Activated naive CD8-positive, alpha-beta T cell treated with anti-CD3 and anti-CD28 coated beads, Interleukin-2, amount 10 ng/mL, durations not matched to agents 7 days and 5 days (primary cell): ENCODE results near the gene TTN. TPM values are rescaled to one million over a fixed set of nuclear protein-coding genes. Genes with fewer than 3 reads are reported as not detected.
A peak's percentile ranks its signal among the peaks of the same experiment; 100 is the strongest.

Experiments used
- ATAC-seq: fragments of 150-1000 bp; cut with Tn5 transposase; one replicate; pipeline ENCODE4 v1.10.0; 2021; ENCODE audit warnings: low read depth, moderate library complexity
- POLR2A ChIA-PET: fragments of 350-600 bp; sonication (Branson Sonifier 250); formaldehyde crosslinking; loops from one replicate; lab custom pipeline; 2021; ENCODE audit warnings: antibody characterized with exemption; lab: Charles Lee
- DNase-seq: peaks from one replicate; pipeline ENCODE4 v3.0.0; 2021
- H3K27ac Mint-ChIP-seq: one replicate; pipeline ENCODE4 v1.8.0; 2022; ENCODE audit warnings: mild to moderate bottlenecking, mixed read lengths
- H3K27me3 Mint-ChIP-seq: one replicate; pipeline ENCODE4 v1.8.0; 2022; ENCODE audit warnings: mild to moderate bottlenecking, moderate library complexity, mixed read lengths
- H3K36me3 Mint-ChIP-seq: one replicate; pipeline ENCODE4 v1.8.0; 2021; ENCODE audit warnings: mild to moderate bottlenecking, mixed read lengths
- H3K4me1 Mint-ChIP-seq: one replicate; pipeline ENCODE4 v1.8.0; 2021; ENCODE audit warnings: mixed read lengths
- H3K4me3 Mint-ChIP-seq: one replicate; pipeline ENCODE4 v1.8.0; 2022; ENCODE audit warnings: mild to moderate bottlenecking, moderate library complexity, mixed read lengths
- H3K9me3 Mint-ChIP-seq: one replicate; pipeline ENCODE4 v1.8.0; 2021; ENCODE audit warnings: mixed read lengths
- total RNA-seq, 2 experiments: library from RNA; stranded (reverse); gene quantifications; one replicate each; pipeline ENCODE4 v1.2.3, GENCODE V29; 2021

TTN gene
- total RNA-seq, 2 experiments from 2014 or later, result 11.9 to 13.5 TPM

DNA sequence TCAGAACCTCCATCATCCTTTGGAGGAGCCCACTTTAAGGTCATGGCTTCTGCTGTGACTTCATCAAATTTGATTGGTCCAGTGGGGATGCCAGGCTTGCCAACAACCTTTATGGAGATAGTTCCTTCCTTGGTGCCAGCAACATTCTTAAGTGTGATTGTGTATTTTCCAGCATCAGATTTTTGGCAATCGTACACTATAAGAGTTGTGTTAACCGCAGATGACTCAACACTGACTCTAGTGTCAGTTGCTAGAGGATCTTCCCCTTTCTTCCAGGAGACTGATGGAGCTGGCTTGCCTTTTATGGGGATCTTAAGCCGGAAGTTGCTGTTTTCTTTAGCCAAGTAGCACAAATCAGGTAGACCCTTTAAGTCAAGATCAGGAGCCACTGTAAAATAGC, 228.2 kb downstream of the TTN start:
- no peaks in the 10 kb centered on the region for H3K9me3 Mint-ChIP-seq
- H3K27ac Mint-ChIP-seq, result no peak overlapping the region
- no peaks in the 10 kb centered on the region for H3K4me1 Mint-ChIP-seq
- no peaks in the 10 kb centered on the region for H3K27me3 Mint-ChIP-seq
- POLR2A ChIA-PET, result no interaction called here
- ATAC-seq (no peak), DNase-seq (no peak)
- H3K36me3 Mint-ChIP-seq, result peaks cover 56% of the 10 kb centered on the region
- H3K4me3 Mint-ChIP-seq, result no peak overlapping the region

- Mint-ChIP-seq H3K9me3 (peaks cover 10% of the 10 kb centered on the region), H3K27ac (no peak overlapping the region), H3K4me3 (no peak overlapping the region), H3K27me3 (no peaks in the 10 kb centered on the region), H3K4me1 (no peaks in the 10 kb centered on the region), H3K36me3 (peaks cover 70% of the 10 kb centered on the region)
- DNase-seq, result no peak
- POLR2A ChIA-PET, result no interaction called here
- ATAC-seq, result no peak
Measured at GRCh38 chr2:178574789-178575188, 232.4 kb downstream of the TTN start.

GRCh38 chr2:178568227-178568626, 239.0 kb downstream of the TTN start:
- H3K27ac Mint-ChIP-seq, result no peak overlapping the region
- H3K36me3 Mint-ChIP-seq, result peaks cover 62% of the 10 kb centered on the region
- POLR2A ChIA-PET, result no interaction called here
- ATAC-seq (no peak), DNase-seq (no peak)
- no peaks in the 10 kb centered on the region for H3K27me3 Mint-ChIP-seq
- H3K4me1 Mint-ChIP-seq, result no peaks in the 10 kb centered on the region
- H3K4me3 Mint-ChIP-seq, result no peak overlapping the region
- peaks cover 30% of the 10 kb centered on the region for H3K9me3 Mint-ChIP-seq

- no peak overlapping the region for H3K27ac Mint-ChIP-seq
- POLR2A ChIA-PET, result no interaction called here
- peaks cover 10% of the 10 kb centered on the region for H3K4me1 Mint-ChIP-seq
- H3K4me3 Mint-ChIP-seq, result no peak overlapping the region
- peaks cover 4% of the 10 kb centered on the region for H3K9me3 Mint-ChIP-seq
- ATAC-seq (no peak), DNase-seq (no peak)
- H3K36me3 Mint-ChIP-seq, result peaks cover 58% of the 10 kb centered on the region
- no peaks in the 10 kb centered on the region for H3K27me3 Mint-ChIP-seq
Measured at GRCh38 chr2:178553047-178553446, 254.2 kb downstream of the TTN start.

DNA sequence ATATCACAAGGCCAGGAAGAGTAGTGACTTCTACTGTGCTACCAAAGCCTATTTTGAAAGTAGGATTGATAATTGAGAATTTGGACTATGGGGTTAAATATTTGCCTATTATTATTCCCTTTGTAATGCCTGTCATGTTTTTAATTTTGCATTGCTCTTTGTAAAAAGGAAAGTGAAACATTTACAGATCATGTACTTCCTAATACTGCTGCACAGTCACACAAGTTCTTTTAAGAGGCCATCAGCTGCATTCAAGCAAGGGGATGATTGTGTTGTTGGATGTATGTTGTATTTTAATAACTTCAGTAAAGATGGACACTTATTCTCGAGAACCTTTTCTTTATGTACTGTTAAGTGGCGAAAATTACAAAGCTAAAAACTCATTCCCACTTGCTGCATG, 256.9 kb downstream of the TTN start:
- H3K36me3 Mint-ChIP-seq, result peaks cover 65% of the 10 kb centered on the region
- H3K27ac Mint-ChIP-seq, result no peak overlapping the region
- H3K4me3 Mint-ChIP-seq, result no peak overlapping the region

DNA sequence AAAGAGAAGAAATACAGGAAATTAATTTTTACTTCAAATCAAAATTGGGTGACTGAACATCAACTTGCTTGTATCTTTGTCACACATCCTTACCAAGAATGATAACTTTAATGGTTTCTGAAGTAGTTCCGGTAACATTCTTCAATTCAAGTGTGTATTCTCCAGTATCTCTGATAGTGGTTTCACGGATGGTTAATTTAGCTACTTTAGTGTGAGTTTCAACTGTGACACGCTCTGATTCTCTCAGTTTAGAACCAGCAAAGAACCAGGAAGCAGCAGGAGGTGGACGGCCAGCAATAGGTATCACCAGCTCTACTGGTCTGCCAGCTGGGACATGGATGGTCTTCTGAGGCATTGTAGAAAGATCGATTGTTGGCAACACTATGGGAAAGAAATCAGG, 264.7 kb downstream of the TTN start:
- POLR2A ChIA-PET, result no interaction called here
- H3K4me1 Mint-ChIP-seq, result peaks cover 6% of the 10 kb centered on the region
- H3K9me3 Mint-ChIP-seq, result no peaks in the 10 kb centered on the region
- ATAC-seq (no peak), DNase-seq (no peak)
- H3K36me3 Mint-ChIP-seq, result peaks cover 52% of the 10 kb centered on the region
- H3K27ac Mint-ChIP-seq, result no peak overlapping the region
- no peaks in the 10 kb centered on the region for H3K27me3 Mint-ChIP-seq
- no peak overlapping the region for H3K4me3 Mint-ChIP-seq

More for the DNA sequence above, 256.9 kb downstream of the TTN start:
- H3K27me3 Mint-ChIP-seq, result no peaks in the 10 kb centered on the region
- H3K9me3 Mint-ChIP-seq, result peaks cover 2% of the 10 kb centered on the region
- H3K4me1 Mint-ChIP-seq, result peaks cover 8% of the 10 kb centered on the region
- ATAC-seq (no peak), DNase-seq (no peak)
- POLR2A ChIA-PET, result no interaction called here

DNA sequence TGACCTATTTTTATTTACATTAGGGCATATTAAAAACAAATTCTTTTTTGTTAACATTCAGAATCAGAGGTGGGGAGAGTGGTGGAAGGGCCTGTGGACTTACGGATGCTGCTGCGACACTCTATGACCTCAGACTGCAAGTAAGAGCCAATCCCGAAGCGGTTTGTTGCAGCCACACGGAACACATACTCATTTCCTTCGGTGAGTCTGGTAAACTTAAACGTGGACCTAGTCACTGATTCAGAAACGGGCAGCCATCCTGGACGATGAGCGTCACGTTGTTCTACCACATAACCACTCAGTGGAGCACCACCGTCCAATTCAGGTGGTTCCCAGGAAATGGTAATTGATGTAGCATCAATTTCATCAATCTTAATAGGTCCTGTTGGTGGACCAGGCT, 265.1 kb downstream of the TTN start:
- Mint-ChIP-seq H3K4me1 (peaks cover 6% of the 10 kb centered on the region), H3K36me3 (peaks cover 51% of the 10 kb centered on the region), H3K27ac (no peak overlapping the region), H3K4me3 (no peak overlapping the region), H3K27me3 (no peaks in the 10 kb centered on the region), H3K9me3 (no peaks in the 10 kb centered on the region)
- POLR2A ChIA-PET, result no interaction called here
- no peak for ATAC-seq
- no peak for DNase-seq

GRCh38 chr2:178536037-178536436, 271.2 kb downstream of the TTN start:
- no peaks in the 10 kb centered on the region for H3K27me3 Mint-ChIP-seq
- POLR2A ChIA-PET, result no interaction called here
- ATAC-seq, result no peak
- H3K4me3 Mint-ChIP-seq, result no peak overlapping the region
- DNase-seq, result no peak
- peaks cover 6% of the 10 kb centered on the region for H3K4me1 Mint-ChIP-seq
- H3K27ac Mint-ChIP-seq, result no peak overlapping the region
- H3K36me3 Mint-ChIP-seq, result peaks cover 66% of the 10 kb centered on the region
- peaks cover 2% of the 10 kb centered on the region for H3K9me3 Mint-ChIP-seq

GRCh38 chr2:178531168-178531567, 276.1 kb downstream of the TTN start:
- H3K36me3 Mint-ChIP-seq, result peaks cover 49% of the 10 kb centered on the region

GRCh38 chr2:178530625-178531142, 276.5 kb downstream of the TTN start:
- POLR2A ChIA-PET, result no interaction called here
- Mint-ChIP-seq H3K27ac (no peak overlapping the region), H3K4me1 (peaks cover 16% of the 10 kb centered on the region), H3K36me3 (peaks cover 47% of the 10 kb centered on the region), H3K9me3 (peaks cover 2% of the 10 kb centered on the region), H3K27me3 (no peaks in the 10 kb centered on the region), H3K4me3 (no peak overlapping the region)
- peak; percentile 74 for ATAC-seq
- DNase-seq, result no peak

More at GRCh38 chr2:178531168-178531567, 276.1 kb downstream of the TTN start:
- POLR2A ChIA-PET, result no interaction called here
- H3K4me3 Mint-ChIP-seq, result no peak overlapping the region
- DNase-seq (no peak), ATAC-seq (no peak)
- no peaks in the 10 kb centered on the region for H3K27me3 Mint-ChIP-seq
- H3K9me3 Mint-ChIP-seq, result peaks cover 2% of the 10 kb centered on the region
- H3K4me1 Mint-ChIP-seq, result peaks cover 12% of the 10 kb centered on the region
- no peak overlapping the region for H3K27ac Mint-ChIP-seq

GRCh38 chr2:178530131-178530530, 277.1 kb downstream of the TTN start:
- H3K27ac Mint-ChIP-seq, result no peak overlapping the region
- H3K36me3 Mint-ChIP-seq, result peaks cover 43% of the 10 kb centered on the region

GRCh38 chr2:178529194-178529593, 278.0 kb downstream of the TTN start:
- H3K36me3 Mint-ChIP-seq, result peaks cover 34% of the 10 kb centered on the region
- no peak overlapping the region for H3K27ac Mint-ChIP-seq
- H3K27me3 Mint-ChIP-seq, result no peaks in the 10 kb centered on the region
- peaks cover 21% of the 10 kb centered on the region for H3K4me1 Mint-ChIP-seq
- no peak for ATAC-seq
- peaks cover 2% of the 10 kb centered on the region for H3K9me3 Mint-ChIP-seq
- POLR2A ChIA-PET, result no interaction called here
- no peak overlapping the region for H3K4me3 Mint-ChIP-seq
- DNase-seq, result no peak

More at GRCh38 chr2:178530131-178530530, 277.1 kb downstream of the TTN start:
- H3K9me3 Mint-ChIP-seq, result peaks cover 2% of the 10 kb centered on the region
- peaks cover 19% of the 10 kb centered on the region for H3K4me1 Mint-ChIP-seq
- no peak for ATAC-seq
- H3K4me3 Mint-ChIP-seq, result no peak overlapping the region
- POLR2A ChIA-PET, result no interaction called here
- no peak for DNase-seq
- no peaks in the 10 kb centered on the region for H3K27me3 Mint-ChIP-seq

- H3K9me3 Mint-ChIP-seq, result no peaks in the 10 kb centered on the region
- ATAC-seq, result no peak
- H3K27ac Mint-ChIP-seq, result no peak overlapping the region
Measured at GRCh38 chr2:178528647-178529046, 278.6 kb downstream of the TTN start.

GRCh38 chr2:178527592-178527991, 279.6 kb downstream of the TTN start:
- Mint-ChIP-seq H3K27me3 (no peaks in the 10 kb centered on the region), H3K27ac (no peak overlapping the region), H3K36me3 (peaks cover 21% of the 10 kb centered on the region), H3K9me3 (no peaks in the 10 kb centered on the region), H3K4me3 (no peak overlapping the region), H3K4me1 (peaks cover 27% of the 10 kb centered on the region)
- ATAC-seq (no peak), DNase-seq (no peak)
- POLR2A ChIA-PET, result no interaction called here

More at GRCh38 chr2:178528647-178529046, 278.6 kb downstream of the TTN start:
- Mint-ChIP-seq H3K4me1 (peaks cover 24% of the 10 kb centered on the region), H3K36me3 (peaks cover 28% of the 10 kb centered on the region), H3K4me3 (no peak overlapping the region), H3K27me3 (no peaks in the 10 kb centered on the region)
- no peak for DNase-seq
- POLR2A ChIA-PET, result no interaction called here
